Muscle of arm (tissue), 12 donors: ENCODE data around the gene TBC1D22A. TPM values are rescaled to one million over a fixed set of nuclear protein-coding genes. Genes with fewer than 3 reads are reported as not detected.

Experiments used
- DNase-seq: peaks from one replicate; pipeline ENCODE4 v3.0.0-alpha.2; 2013
- polyA plus RNA-seq, 12 donors: library from polyadenylated mRNA; unstranded; fragments of 120-200 nt; gene quantifications; one replicate each; pipeline ENCODE4 v1.2.1, GENCODE V29; 2013; ENCODE audit not compliant: insufficient read length in 12 of 12

TBC1D22A gene
- polyA plus RNA-seq, 12 donors = 10.3 to 18.0 (median 13.1) TPM; not detected in 1

DNA sequence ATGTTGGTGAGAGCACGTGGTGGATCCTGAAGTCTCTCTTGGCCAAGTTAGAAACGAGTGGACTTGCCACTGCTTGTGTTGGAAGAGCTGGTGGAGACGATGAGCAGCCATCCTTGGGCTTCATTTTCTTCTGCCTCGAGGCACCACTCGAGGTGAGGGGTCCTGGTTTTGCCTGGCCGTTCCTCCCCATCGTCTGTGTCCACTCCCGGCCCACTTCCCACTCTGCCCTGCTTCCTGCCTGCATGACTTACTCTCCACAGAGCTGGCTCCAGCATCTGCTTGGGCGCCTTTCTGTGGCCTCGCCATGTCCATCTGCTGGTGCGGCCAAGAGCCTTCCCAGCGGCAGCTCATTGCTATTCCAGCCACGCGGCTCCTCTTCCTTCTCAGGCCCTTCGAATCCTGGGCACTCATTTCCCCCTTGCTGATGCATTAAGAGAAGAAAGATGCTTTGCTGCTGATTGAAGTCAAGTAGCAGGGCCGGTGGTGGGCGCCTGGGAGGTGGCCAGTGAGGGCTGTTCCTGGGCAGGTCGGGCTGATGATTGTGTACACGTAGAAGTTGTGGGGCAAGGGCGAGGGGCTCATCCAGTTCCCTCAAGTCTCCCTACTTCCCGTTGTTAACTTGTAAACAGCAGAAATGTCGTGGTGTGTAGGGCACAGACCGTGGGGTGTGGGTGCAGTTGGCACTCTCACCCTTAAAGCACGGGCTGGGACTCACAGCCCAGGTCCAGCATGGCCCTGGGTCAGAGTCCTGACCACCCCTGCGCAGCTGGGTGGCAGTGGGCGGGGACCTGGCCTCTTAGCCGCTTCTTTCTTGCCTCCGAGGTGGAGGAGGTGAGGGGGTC lies 292.0 kb downstream of the TBC1D22A start:
- DNase-seq = no peak

GRCh38 chr22:47055073-47055355 lies 292.6 kb downstream of the TBC1D22A start:
- DNase-seq = no peak

GRCh38 chr22:47055461-47055860 lies 293.0 kb downstream of the TBC1D22A start:
- DNase-seq = no peak

DNA sequence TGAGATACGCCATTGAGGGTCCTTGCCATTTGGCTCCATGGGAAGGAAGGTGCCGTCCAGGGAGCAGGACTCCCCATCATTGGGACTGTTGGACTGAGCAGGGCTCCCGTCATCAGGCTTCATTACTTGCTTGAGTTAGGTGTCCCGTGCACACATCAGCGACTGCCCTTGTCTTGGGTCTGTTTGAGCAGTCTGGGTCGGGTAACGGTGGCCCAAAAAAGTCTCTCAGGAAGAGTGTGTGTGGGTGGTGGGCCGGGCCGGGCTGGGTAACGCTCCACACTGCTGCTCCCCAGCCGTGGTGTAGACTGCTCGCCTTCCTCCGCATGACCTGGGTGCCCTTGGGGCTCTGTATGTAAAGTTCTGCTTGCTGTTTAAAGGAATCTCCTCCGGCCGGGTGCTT lies 293.5 kb downstream of the TBC1D22A start:
- no peak for DNase-seq

DNA sequence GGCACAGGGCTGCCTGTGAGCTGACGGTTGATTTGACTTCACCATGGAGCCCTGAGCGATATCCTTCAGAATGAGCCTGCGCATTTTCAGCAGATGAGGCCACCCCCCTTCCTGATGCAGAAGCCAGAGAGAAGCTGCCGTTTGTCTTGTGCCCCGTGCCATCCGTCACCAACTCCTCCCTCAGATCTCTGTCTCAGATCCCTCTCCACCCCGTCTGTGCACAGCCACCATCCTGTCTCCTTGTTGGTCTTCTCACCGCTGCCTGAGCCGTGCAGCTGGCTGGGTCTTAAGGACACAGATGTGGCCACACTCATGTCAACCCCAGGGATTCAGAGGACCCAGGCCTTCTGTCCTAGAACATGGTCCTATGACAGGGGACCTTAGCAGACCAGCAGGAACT lies 293.9 kb downstream of the TBC1D22A start:
- DNase-seq = no peak

DNA sequence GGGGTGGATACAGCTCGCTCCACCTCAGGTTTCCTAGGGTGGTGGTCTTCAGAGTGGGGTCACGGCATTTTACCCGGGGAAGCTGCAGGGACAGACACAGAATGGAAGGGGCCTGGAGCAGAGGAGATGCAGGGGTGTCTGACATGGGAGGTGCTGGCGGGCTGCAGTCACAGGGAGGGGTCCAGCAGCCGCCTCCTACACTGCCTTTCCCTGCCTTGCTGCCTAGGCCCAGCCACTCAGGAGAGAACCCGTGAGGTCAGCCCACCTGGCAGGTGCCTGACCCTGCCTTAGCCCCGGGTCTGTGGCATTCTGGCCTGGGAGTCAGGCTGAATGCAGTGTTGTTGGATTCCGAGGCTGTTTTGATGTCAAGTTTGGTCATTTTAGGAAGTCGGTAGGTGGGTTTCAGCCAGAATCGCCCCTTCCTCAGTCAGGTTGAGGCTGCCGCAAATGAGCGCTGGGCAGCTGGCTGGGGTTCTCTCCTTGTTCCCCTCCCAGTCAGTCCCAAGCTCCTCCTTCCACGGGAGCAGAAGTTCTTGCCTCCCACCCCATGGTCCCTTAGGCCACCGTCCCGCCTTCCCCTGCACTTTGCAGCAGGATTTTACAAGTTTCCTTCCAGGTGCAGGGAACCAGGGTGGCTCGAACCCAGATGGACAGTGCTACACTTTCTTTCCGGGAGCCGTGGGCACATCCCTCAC lies 294.5 kb downstream of the TBC1D22A start:
- no peak for DNase-seq

DNA sequence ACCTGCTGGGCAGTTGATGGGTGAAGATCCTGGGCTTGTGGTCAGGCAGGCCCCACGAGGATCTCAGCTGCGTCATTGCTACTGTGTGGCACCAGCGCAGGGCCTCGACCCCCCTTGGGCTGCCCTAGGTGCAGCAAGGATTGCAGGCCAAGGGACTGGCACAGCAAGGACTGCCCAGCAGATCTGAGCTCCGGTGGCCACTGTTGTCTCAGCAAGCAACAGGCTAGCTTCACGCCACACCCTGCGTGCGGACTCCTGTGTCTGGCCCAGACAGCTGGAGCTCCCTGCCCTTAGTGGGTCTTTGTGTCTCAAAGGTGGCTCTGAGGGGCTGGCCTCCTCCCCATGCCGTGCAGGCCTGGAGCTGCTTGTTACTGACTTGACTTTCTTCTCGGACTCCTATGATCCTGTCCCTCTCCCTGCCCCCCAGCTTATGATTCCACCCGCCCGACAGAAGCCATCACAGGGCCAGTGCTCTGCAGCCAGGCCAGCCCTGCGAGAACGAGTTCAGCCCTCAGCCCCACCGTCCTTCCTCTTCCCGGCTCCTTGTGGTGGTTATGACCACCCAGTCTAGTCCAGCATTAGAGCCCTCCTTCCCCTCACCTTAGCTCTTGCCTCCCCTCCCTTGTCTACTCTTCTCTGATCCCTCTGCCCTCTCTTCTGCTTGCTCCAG lies 295.6 kb downstream of the TBC1D22A start:
- no peak for DNase-seq

DNA sequence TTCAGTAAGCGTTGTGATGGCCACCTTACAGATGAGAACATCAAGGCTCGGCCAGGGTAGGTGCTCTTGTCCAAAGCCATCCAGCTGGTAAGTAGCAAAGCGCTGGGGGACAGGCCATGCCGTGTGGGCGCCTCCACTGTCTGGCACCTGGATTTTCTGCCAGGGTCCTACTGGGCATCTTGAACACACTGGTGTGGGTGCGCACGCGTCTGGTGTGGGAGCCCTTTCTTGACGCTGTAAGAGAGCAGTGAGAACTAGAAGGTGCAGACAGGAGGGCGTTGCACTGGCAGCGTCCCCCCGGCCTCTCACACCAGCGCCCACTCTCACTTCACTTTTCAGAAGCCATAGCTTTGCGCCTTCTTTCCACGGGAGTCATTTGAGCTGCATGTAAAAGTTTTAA lies 296.6 kb downstream of the TBC1D22A start:
- no peak for DNase-seq

- DNase-seq = peak; percentile 17
These were observed 297.3 kb downstream of the TBC1D22A start for GRCh38 chr22:47059701-47060161.

- DNase-seq = no peak
These were observed 298.3 kb downstream of the TBC1D22A start for GRCh38 chr22:47060718-47061117.

GRCh38 chr22:47061226-47061625 lies 298.8 kb downstream of the TBC1D22A start:
- DNase-seq = no peak

DNA sequence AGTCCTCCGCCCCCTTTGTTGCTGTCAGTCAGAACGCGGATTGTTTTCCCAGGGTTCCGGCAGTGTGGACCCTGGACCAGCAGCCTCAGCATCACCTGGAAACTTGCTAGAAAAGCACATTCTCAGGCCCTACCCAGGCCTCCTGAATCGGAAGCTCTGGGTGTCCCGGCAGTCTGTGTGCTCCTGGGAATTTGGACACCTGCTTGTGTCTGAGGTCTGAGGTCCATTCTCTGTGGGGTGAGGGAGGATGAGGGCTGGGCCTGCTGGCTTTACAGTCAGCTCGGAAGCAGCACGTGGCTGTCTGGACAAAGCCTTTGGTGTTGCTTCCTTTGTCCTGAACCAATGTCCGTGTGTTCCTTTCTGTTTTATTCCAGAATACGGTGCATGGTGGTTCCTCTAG lies 299.7 kb downstream of the TBC1D22A start:
- DNase-seq = no peak

DNA sequence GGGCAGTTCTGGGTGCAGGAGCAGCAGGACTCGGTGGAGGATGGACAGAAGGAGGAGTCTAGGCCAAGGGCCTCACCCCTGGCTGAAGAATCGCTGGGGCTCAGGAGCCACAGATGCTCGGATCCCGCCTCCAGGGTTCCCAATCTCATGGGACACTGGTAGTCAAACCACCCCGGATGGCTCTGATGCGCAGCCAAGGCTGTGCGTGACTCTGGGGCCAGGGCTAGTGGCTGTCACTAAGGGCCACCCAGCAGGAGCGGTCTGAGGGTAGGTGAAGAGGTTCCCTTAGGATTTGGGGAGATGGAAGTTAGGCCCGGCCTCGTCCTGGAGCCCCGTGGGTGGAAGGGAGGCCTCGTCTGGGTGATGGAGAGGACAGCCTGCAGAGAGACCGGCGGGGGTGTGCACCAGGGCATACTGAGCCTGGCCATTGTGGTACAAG lies 300.6 kb downstream of the TBC1D22A start:
- DNase-seq = no peak

DNA sequence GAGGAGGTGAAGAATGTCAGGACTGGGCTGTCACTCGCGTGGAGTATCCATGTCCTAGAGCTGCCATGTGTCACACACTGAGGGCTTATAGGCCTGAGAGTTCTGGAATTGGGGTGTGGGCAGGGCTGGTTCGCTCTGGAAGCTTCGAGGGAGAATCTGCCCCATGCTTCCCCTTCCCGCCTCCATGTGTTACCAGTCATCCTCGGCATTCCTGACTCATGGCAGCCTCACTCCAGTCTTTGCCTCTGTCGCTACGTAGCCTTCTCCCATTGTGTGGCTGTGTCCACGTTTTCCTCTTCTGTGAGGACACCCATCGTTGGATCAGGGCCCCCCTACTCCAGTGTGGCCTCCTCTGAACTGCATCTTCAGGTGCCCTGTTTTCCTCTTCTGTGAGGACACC lies 301.2 kb downstream of the TBC1D22A start:
- no peak for DNase-seq

DNA sequence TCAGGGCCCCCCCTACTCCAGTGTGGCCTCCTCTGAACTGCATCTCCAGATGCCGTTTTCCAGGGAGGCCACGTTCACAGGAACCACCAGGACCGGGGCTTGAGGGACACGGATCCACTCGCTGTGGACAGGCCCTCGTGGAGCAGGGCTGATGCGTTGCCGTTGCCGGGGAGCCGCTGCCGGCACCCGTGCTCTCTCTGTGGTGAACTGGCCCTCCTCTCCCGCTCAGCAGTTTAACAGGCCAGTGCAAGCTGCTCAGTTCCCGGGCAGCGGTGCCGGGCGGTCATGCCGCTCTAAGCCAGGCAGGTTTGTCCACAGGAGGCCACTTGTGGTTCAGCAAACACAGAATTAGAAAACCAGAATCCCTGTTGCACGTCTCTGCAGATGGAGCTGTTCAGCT lies 301.6 kb downstream of the TBC1D22A start:
- no peak for DNase-seq

DNA sequence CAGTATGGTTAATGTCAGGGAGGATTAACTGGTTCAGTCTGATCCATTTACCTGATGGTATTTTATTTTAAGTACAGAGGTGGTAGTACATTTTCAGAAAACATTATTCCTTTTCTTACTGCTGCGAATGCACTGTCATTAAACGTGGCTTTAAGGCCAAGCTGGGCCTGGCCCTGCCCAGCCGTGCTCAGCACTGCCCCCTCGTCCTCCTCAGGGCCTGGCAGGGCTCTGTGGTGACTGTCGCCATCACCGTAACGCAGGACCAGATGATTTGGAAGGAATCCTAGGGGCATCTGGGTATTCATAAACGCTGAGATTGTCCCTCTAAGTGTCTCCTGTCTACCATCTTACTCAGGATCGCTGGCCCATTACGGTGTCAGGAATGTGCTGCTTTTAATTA lies 302.0 kb downstream of the TBC1D22A start:
- DNase-seq = no peak

DNA sequence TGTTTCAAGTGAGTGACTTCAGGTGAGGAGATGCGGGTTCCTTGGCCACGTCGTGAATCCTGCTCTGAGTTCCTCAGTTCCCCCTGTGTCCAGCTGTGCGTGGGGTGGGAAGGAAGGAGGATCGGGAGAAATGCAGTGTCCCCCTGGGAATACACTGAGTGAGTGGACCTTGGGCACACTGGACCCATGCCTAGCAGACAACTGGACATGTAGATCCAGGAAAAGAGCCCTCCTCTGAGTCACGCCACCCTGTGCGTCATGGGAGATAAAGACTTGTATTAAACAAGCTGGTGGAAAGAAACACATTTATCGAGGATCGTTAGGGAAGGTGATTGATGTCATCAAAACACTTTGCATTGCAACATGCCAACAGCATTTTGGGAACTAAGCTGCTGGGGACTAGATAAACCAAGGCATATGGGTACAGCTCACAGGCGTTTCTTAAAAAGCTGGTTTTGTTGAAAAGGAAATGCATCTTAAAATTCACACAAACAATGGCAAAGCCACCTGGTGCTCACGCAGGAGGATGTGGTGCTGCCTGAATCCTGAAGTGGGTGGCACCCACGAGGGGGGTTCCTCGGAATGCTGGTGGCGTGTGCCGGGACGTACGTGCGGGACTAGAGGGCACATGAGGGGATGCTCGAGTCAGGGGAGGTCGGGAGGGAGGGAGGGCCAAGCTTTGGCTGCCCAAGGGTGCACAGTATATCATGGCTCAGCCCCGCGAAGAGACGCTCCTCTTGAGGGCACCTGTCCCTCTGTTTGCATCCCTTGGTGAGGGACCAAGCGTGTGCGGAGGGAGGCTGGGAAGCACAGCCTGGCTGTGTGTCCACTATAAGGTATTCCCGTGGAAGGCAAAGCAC lies 303.5 kb downstream of the TBC1D22A start:
- no peak for DNase-seq

GRCh38 chr22:47066616-47066905 lies 304.1 kb downstream of the TBC1D22A start:
- DNase-seq = no peak

- DNase-seq = no peak
These were observed 305.0 kb downstream of the TBC1D22A start for GRCh38 chr22:47067321-47067890.

DNA sequence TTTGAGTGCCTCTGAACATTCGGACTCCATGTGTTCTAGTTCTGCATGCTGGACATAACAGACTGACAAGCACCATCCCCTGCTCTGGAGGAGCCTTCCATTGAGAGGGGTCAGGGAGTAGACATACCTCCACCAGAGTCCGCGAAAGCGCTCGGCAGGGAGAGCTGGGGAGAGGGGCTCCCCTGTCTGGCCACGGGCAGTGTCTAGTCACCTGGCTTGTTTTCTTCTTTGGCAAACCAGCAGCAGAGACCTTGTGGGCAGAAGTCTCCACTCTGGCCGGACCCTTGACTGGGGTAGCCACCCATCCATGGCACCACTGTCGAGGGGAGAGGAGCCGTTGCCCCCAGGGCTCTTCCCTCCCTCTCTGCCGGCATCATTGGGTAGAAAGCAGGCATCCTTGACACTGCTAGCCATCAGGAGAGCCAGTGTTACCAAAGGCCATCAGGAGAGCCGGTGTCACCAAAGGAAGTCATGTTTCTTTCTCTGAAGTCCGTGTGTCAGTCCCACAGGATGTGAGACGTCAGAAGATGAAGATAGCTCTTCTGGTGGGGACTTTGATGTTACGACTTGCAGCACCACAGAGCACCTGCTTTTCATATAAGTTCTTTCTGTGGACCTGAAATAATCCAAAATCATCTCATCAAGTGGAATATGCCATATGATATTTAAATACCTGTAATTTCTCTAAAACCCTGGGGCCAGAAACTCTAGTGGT lies 305.6 kb downstream of the TBC1D22A start:
- DNase-seq = no peak

DNA sequence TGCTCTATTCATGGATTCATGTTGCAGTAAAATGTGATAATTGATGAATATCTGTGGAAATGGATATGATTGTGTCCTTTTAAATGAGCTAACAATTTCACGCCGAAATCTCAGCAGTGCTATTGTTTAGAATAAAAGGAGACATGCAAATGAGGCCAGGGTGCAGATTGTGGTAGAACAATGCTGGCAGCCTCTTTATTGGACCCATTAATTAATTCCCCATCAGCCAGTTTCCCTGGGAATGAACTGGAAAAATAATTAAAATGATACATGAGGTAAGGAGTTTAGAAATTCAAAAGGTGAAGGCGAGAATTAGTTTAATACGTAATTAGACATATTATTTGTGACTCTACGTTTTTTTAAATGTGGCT lies 306.2 kb downstream of the TBC1D22A start:
- DNase-seq = no peak
